Trophoblast cell (in vitro differentiated cells and primary cell): ENCODE results near the gene RREB1.

Experiments
- DNase-seq, 2 donors: peaks; one replicate each; pipeline ENCODE4 v3.0.0-alpha.2; 2016
- H2AFZ ChIP-seq: 2 replicates; pipeline ENCODE4 v1.6.1; 2013; ENCODE audit warnings: low read length, moderate library complexity, mild to moderate bottlenecking; ENCODE audit not compliant: insufficient read depth, poor library complexity
- H2AK5ac ChIP-seq: 2 replicates; pipeline ENCODE4 v1.6.1; 2013; ENCODE audit warnings: mild to moderate bottlenecking, low read length
- H2BK120ac ChIP-seq: 2 replicates; pipeline ENCODE4 v1.6.1; 2013; ENCODE audit warnings: low read length, mild to moderate bottlenecking, moderate library complexity; ENCODE audit not compliant: insufficient read depth, poor library complexity
- H2BK12ac ChIP-seq: 2 replicates; pipeline ENCODE4 v1.6.1; 2013; ENCODE audit warnings: mild to moderate bottlenecking, low read length, moderate library complexity
- H2BK5ac ChIP-seq: 2 replicates; pipeline ENCODE4 v1.6.1; 2013; ENCODE audit warnings: low read length, low read depth, moderate library complexity, mild to moderate bottlenecking; ENCODE audit not compliant: poor library complexity
- H3K14ac ChIP-seq: 2 replicates; pipeline ENCODE4 v1.6.1; 2013; ENCODE audit warnings: mild to moderate bottlenecking, low read length
- H3K18ac ChIP-seq: 2 replicates; pipeline ENCODE4 v1.6.1; 2013; ENCODE audit warnings: mild to moderate bottlenecking, low read length
- H3K23ac ChIP-seq: 2 replicates; pipeline ENCODE4 v1.6.1; 2013; ENCODE audit warnings: low read length
- H3K27ac ChIP-seq: 2 replicates; pipeline ENCODE4 v1.5.1; 2013; ENCODE audit warnings: low read depth, mild to moderate bottlenecking, inconsistent platforms, low read length, moderate library complexity
- H3K27me3 ChIP-seq: 2 replicates; pipeline ENCODE4 v1.6.1; 2013; ENCODE audit warnings: inconsistent platforms, mild to moderate bottlenecking, low read length, moderate library complexity; ENCODE audit not compliant: insufficient read depth
- H3K36me3 ChIP-seq, 2 experiments: 1 replicate in 1 of 2; 2 replicates in 1 of 2; pipeline ENCODE4 v1.6.1; 2013; ENCODE audit warnings: low read length in 2 of 2, mild to moderate bottlenecking in 2 of 2, moderate library complexity in 1 of 2; ENCODE audit not compliant: insufficient read depth in 2 of 2, control insufficient read depth in 1 of 2
- H3K4ac ChIP-seq: 2 replicates; pipeline ENCODE4 v1.6.1; 2013; ENCODE audit warnings: low read depth, mild to moderate bottlenecking, low read length, moderate library complexity
- H3K4me1 ChIP-seq, 2 experiments: 1 replicate in 1 of 2; 2 replicates in 1 of 2; pipeline ENCODE4 v1.6.1; 2013; ENCODE audit warnings: low read length in 2 of 2, mild to moderate bottlenecking in 2 of 2, moderate library complexity in 1 of 2; ENCODE audit not compliant: insufficient read depth in 2 of 2, control insufficient read depth in 1 of 2
- H3K4me2 ChIP-seq: 2 replicates; pipeline ENCODE4 v1.6.1; 2013; ENCODE audit warnings: inconsistent platforms, mild to moderate bottlenecking, low read length, moderate library complexity
- H3K4me3 ChIP-seq: 2 replicates; pipeline ENCODE4 v1.5.1; 2013; ENCODE audit warnings: mild to moderate bottlenecking, low read depth, low read length, inconsistent platforms
- H3K79me1 ChIP-seq: one replicate; pipeline ENCODE4 v1.6.1; 2013; ENCODE audit warnings: low read length
- H3K79me2 ChIP-seq: 2 replicates; pipeline ENCODE4 v1.6.1; 2013; ENCODE audit warnings: low read length, mild to moderate bottlenecking; ENCODE audit not compliant: control insufficient read depth, insufficient read depth, poor library complexity
- H3K9ac ChIP-seq: 2 replicates; pipeline ENCODE4 v1.6.1; 2013; ENCODE audit warnings: mild to moderate bottlenecking, low read length
- H3K9me3 ChIP-seq: 2 replicates; pipeline ENCODE4 v1.6.1; 2013; ENCODE audit warnings: low read depth, mild to moderate bottlenecking, control low read depth, inconsistent platforms, low read length; ENCODE audit not compliant: insufficient read depth
- H4K12ac ChIP-seq: 2 replicates; pipeline ENCODE4 v1.6.1; 2013; ENCODE audit warnings: low read depth, mild to moderate bottlenecking, low read length, moderate library complexity
- H4K8ac ChIP-seq: 2 replicates; pipeline ENCODE4 v1.6.1; 2013; ENCODE audit warnings: low read depth, mild to moderate bottlenecking, low read length, moderate library complexity
- H4K91ac ChIP-seq: one replicate; pipeline ENCODE4 v1.6.1; 2013; ENCODE audit warnings: low read depth, mild to moderate bottlenecking, low read length, moderate library complexity
- WGBS: extraction: QIAGEN DNeasy Blood & Tissue Kit; methylation state at CpG from one replicate; pipeline ENCODE4 v1.1.7; 2013; ENCODE audit warnings: missing lambda C conversion rate; ENCODE audit not compliant: insufficient read length, insufficient coverage; ENCODE audit errors: extremely low coverage; 5-methylcytosine and 5-hydroxymethylcytosine counted together

RREB1 gene

GRCh38 chr6:7246401-7247178, 138.8 kb downstream of the RREB1 start:
- H2AK5ac ChIP-seq, result no peak overlapping the region
- no peak overlapping the region for H3K23ac ChIP-seq
- H3K14ac ChIP-seq, result no peak overlapping the region
- H3K27me3 ChIP-seq, result no peaks in the 10 kb centered on the region
- no peak overlapping the region for H3K27ac ChIP-seq
- DNase-seq, result no peak
- H4K12ac ChIP-seq, result no peak overlapping the region
- peak overlapping the region; percentile 43 for H3K18ac ChIP-seq
- H2AFZ ChIP-seq, result no peak overlapping the region
- H3K9me3 ChIP-seq, result no peaks in the 10 kb centered on the region
- no peak overlapping the region for H2BK5ac ChIP-seq
- no peak overlapping the region for H3K4me3 ChIP-seq
- H3K9ac ChIP-seq, result no peak overlapping the region
- no CpG with 5 or more reads among the region's 71 CpGs for WGBS
- no peak overlapping the region for H3K4ac ChIP-seq
- H3K36me3 ChIP-seq, result peaks cover 53 to 56% of the 10 kb centered on the region in 2 experiments
- no peak overlapping the region for H4K8ac ChIP-seq
- H3K79me1 ChIP-seq, result no peaks in the 10 kb centered on the region
- H2BK12ac ChIP-seq, result no peak overlapping the region
- no peak overlapping the region for H2BK120ac ChIP-seq
- peaks cover 0 to 3% of the 10 kb centered on the region in 2 experiments for H3K4me1 ChIP-seq
- no peaks in the 10 kb centered on the region for H3K79me2 ChIP-seq
- H4K91ac ChIP-seq, result no peak overlapping the region
- no peak overlapping the region for H3K4me2 ChIP-seq

DNA sequence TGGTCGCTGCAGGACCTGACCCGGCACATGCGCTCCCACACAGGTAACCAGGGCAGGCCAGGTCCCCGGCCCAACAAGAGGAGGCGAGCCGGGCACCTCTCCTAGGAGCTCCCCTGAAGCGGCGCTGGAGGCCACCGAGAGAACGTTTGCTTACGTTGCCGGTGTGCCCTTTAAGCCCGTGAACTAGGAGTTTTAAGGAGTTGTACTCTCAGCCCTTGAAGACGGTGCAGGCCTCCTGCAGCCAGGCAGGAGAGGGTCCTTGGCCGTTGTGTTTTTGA, 139.4 kb downstream of the RREB1 start:
- H3K18ac ChIP-seq, result peak overlapping the region; percentile 3

GRCh38 chr6:7247828-7248227, 140.1 kb downstream of the RREB1 start:
- no CpG with 5 or more reads among the region's 13 CpGs for WGBS

More for the DNA sequence above, 139.4 kb downstream of the RREB1 start:
- Histone ChIP-seq H3K14ac (no peak overlapping the region), H2BK5ac (no peak overlapping the region), H3K27ac (no peak overlapping the region), H2BK120ac (no peak overlapping the region), H3K4ac (no peak overlapping the region), H4K8ac (no peak overlapping the region), H3K79me1 (no peaks in the 10 kb centered on the region), H3K23ac (no peak overlapping the region), H2AK5ac (no peak overlapping the region), H3K36me3 (peaks cover 54 to 57% of the 10 kb centered on the region in 2 experiments), H2BK12ac (no peak overlapping the region), H3K4me1 (no peaks in the 10 kb centered on the region), H4K91ac (no peak overlapping the region), H3K27me3 (no peaks in the 10 kb centered on the region), H3K4me3 (no peak overlapping the region), H2AFZ (no peak overlapping the region), H3K9me3 (no peaks in the 10 kb centered on the region), H3K4me2 (no peak overlapping the region), H3K9ac (no peak overlapping the region), H4K12ac (no peak overlapping the region), H3K79me2 (no peaks in the 10 kb centered on the region)
- DNase-seq, result no peak
- no CpG with 5 or more reads among the region's 15 CpGs for WGBS

GRCh38 chr6:7249391-7249790, 141.6 kb downstream of the RREB1 start:
- no peak overlapping the region for H4K8ac ChIP-seq
- no peak overlapping the region for H2BK5ac ChIP-seq
- H3K14ac ChIP-seq, result no peak overlapping the region
- H4K12ac ChIP-seq, result no peak overlapping the region
- no peak overlapping the region for H3K27ac ChIP-seq
- no peak overlapping the region for H3K4me3 ChIP-seq
- no peaks in the 10 kb centered on the region for H3K27me3 ChIP-seq
- H3K79me2 ChIP-seq, result no peaks in the 10 kb centered on the region
- H3K18ac ChIP-seq, result no peak overlapping the region
- no peaks in the 10 kb centered on the region for H3K4me1 ChIP-seq
- H3K4ac ChIP-seq, result no peak overlapping the region
- H3K79me1 ChIP-seq, result no peaks in the 10 kb centered on the region
- H2AFZ ChIP-seq, result no peak overlapping the region
- no peak overlapping the region for H2AK5ac ChIP-seq
- H2BK120ac ChIP-seq, result no peak overlapping the region
- no peak overlapping the region for H3K23ac ChIP-seq
- no CpG with 5 or more reads among the region's 2 CpGs for WGBS
- peaks cover 2% of the 10 kb centered on the region for H3K9me3 ChIP-seq
- H3K9ac ChIP-seq, result no peak overlapping the region
- DNase-seq, result no peak
- no peak overlapping the region for H2BK12ac ChIP-seq
- H3K36me3 ChIP-seq, result peaks cover 64% of the 10 kb centered on the region in 2 experiments
- H3K4me2 ChIP-seq, result no peak overlapping the region
- no peak overlapping the region for H4K91ac ChIP-seq

More at GRCh38 chr6:7247828-7248227, 140.1 kb downstream of the RREB1 start:
- Histone ChIP-seq H3K9ac (no peak overlapping the region), H3K4me1 (no peaks in the 10 kb centered on the region), H3K4ac (no peak overlapping the region), H3K27ac (no peak overlapping the region), H3K79me1 (no peaks in the 10 kb centered on the region), H3K14ac (no peak overlapping the region), H3K36me3 (peaks cover 60 to 62% of the 10 kb centered on the region in 2 experiments), H2AK5ac (no peak overlapping the region), H3K23ac (no peak overlapping the region), H3K4me2 (no peak overlapping the region), H4K12ac (no peak overlapping the region), H3K9me3 (no peaks in the 10 kb centered on the region), H3K18ac (no peak overlapping the region), H3K4me3 (no peak overlapping the region), H4K91ac (no peak overlapping the region), H4K8ac (no peak overlapping the region), H2BK5ac (no peak overlapping the region), H3K79me2 (no peaks in the 10 kb centered on the region), H2BK120ac (no peak overlapping the region), H2AFZ (no peak overlapping the region), H3K27me3 (no peaks in the 10 kb centered on the region), H2BK12ac (no peak overlapping the region)
- no peak for DNase-seq
